ENCODE results near the gene FSHR. TPM values are rescaled to one million over a fixed set of nuclear protein-coding genes. Genes with fewer than 3 reads are reported as not detected.

Gene FSHR
- total and polyA plus RNA-seq, 7 donors, result not detected

GRCh38 chr2:49053156-49053555 is 101.2 kb downstream of the FSHR start:
- H3K4me3 ChIP-seq, result no peak overlapping the region
- DNase-seq (no peak), ATAC-seq (no peak)
- no peaks in the 10 kb centered on the region for H3K4me1 ChIP-seq
- no peak overlapping the region for H3K27ac ChIP-seq
- no peak for TF ChIP-seq CTCF (IDR thresholded peaks at IDR 0.05)
- 40 to 69% (median 63%) methylated on average over 2 of the region's 2 CpGs for WGBS, 3 donors
- no peaks in the 10 kb centered on the region for H3K27me3 ChIP-seq (ENCODE audit: insufficient read depth in 3 of 3, low read length in 2 of 3)
- H3K9me3 ChIP-seq, result no peaks in the 10 kb centered on the region
- intact Hi-C loops (cut with DNase I), result no loop called here
- H3K36me3 ChIP-seq (ENCODE audit: insufficient read depth in 1 of 2, low read depth in 1 of 2), result no peaks in the 10 kb centered on the region

GRCh38 chr2:49050265-49050664 is 104.0 kb downstream of the FSHR start:
- Histone ChIP-seq H3K36me3 (ENCODE audit: insufficient read depth in 1 of 2, low read depth in 1 of 2) (no peaks in the 10 kb centered on the region), H3K9me3 (no peaks in the 10 kb centered on the region), H3K27me3 (ENCODE audit: insufficient read depth in 3 of 3, low read length in 2 of 3) (no peaks in the 10 kb centered on the region), H3K4me3 (no peak overlapping the region), H3K4me1 (no peaks in the 10 kb centered on the region), H3K27ac (no peak overlapping the region)
- no peak for TF ChIP-seq CTCF (IDR thresholded peaks at IDR 0.05)
- ATAC-seq (no peak), DNase-seq (no peak)
- intact Hi-C loops (cut with DNase I), result no loop called here

DNA sequence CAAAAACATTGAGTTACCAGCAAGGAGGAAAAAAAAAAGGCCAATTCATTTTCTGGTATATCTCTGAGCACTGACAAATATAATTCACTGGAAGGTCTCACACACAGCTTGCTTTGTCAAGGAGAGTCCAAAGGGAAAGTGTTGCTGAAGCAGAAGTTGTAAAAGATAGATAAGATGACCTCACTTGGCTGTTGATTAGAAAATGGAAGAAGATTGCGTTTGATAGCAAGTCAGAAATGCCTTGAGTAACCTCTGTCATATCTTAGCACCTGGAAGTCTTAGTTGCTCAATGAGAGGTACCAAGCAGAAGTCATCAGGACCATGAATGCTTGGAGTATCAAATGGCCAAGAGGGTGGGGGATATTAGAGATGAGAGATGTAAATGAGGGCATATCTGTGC is 105.2 kb downstream of the FSHR start:
- intact Hi-C loops (cut with DNase I), result no loop called here
- Histone ChIP-seq H3K27ac (no peak overlapping the region), H3K4me1 (no peaks in the 10 kb centered on the region), H3K36me3 (ENCODE audit: insufficient read depth in 1 of 2, low read depth in 1 of 2) (no peaks in the 10 kb centered on the region), H3K4me3 (no peak overlapping the region), H3K27me3 (ENCODE audit: insufficient read depth in 3 of 3, low read length in 2 of 3) (no peaks in the 10 kb centered on the region), H3K9me3 (no peaks in the 10 kb centered on the region)
- no peak for TF ChIP-seq CTCF (IDR thresholded peaks at IDR 0.05)
- 76 to 81% (median 78%) methylated on average over 1 of the region's 1 CpG for WGBS, 3 donors
- DNase-seq, result no peak
- ATAC-seq, result no peak

GRCh38 chr2:49045083-49045482 is 109.2 kb downstream of the FSHR start:
- WGBS, 3 donors, result 35 to 74% (median 65%) methylated on average over 1 of the region's 1 CpG
- intact Hi-C loops (cut with DNase I), result no loop called here
- ATAC-seq (no peak), DNase-seq (no peak)
- no peaks in the 10 kb centered on the region for H3K9me3 ChIP-seq
- peaks cover 0 to 2% (median 0%) of the 10 kb centered on the region in 3 donors for H3K27me3 ChIP-seq (ENCODE audit: insufficient read depth in 3 of 3, low read length in 2 of 3)
- no peak overlapping the region for H3K4me3 ChIP-seq
- H3K4me1 ChIP-seq, result no peaks in the 10 kb centered on the region
- no peak overlapping the region for H3K27ac ChIP-seq
- TF ChIP-seq CTCF (IDR thresholded peaks at IDR 0.05), result no peak
- H3K36me3 ChIP-seq (ENCODE audit: insufficient read depth in 1 of 2, low read depth in 1 of 2), result no peaks in the 10 kb centered on the region

DNA sequence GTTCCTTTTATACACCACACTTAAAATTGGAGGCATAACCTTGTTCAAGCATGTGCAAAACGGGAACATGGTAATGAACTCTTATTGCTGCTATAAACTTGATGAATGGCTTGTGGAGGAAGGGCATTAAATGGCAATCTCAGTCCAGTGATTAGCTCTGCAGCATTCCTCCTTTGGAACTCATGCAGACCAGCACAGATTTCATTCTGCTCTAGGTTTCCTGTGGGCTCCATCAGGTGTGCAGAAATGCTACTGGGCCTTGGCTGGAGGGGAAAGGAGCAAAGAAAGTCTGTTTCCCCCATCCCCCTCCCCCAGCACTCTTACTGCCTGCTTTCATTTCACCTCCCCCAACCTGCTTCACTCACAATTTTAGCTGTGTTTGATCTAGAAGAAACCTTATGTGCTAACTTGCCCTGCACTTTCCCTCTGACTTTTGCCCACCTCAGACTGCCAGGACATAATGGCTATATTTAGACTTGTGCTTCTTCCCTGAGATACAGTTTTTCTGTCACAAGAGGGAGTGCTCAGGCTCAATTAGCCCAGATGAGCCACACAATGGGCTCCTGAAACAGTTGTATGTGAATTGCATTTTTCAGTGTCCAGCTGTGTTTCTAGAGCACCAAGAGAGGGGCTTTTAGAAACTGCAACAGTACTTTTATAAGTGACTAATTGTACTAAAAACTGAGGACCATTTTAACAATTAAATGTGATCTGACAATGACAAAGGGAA is 109.8 kb downstream of the FSHR start:
- ATAC-seq (no peak), DNase-seq (no peak)
- intact Hi-C loops (cut with DNase I), result no loop called here
- no peaks in the 10 kb centered on the region for H3K36me3 ChIP-seq (ENCODE audit: insufficient read depth in 1 of 2, low read depth in 1 of 2)
- no peaks in the 10 kb centered on the region for H3K9me3 ChIP-seq
- no peak overlapping the region for H3K4me3 ChIP-seq
- H3K4me1 ChIP-seq, result no peaks in the 10 kb centered on the region
- peaks cover 0 to 2% (median 0%) of the 10 kb centered on the region in 3 donors for H3K27me3 ChIP-seq (ENCODE audit: insufficient read depth in 3 of 3, low read length in 2 of 3)
- no peak overlapping the region for H3K27ac ChIP-seq
- WGBS, 3 donors, result 4 to 24% (median 20%) methylated on average over 1 of the region's 1 CpG
- no peak for TF ChIP-seq CTCF (IDR thresholded peaks at IDR 0.05)
